HEK293 (cell line): ENCODE results near the gene YWHAG.

Experiments
- GLI4 ChIP-seq: fragments of 450-650 bp; formaldehyde crosslinking; IDR thresholded peaks from 2 replicates; pipeline ENCODE4 v1.5.1; 2016; ENCODE audit warnings: missing biosample characterization, missing genetic modification characterization
- KLF1 ChIP-seq: fragments of 450-650 bp; formaldehyde crosslinking; IDR thresholded peaks from 2 replicates; pipeline ENCODE4 v1.5.1; 2016; ENCODE audit warnings: missing biosample characterization, missing genetic modification characterization
- KLF16 ChIP-seq: fragments of 450-650 bp; formaldehyde crosslinking; IDR thresholded peaks from 2 replicates; pipeline ENCODE4 v1.5.1; 2017; ENCODE audit warnings: missing biosample characterization, missing genetic modification characterization
- KLF8 ChIP-seq: fragments of 450-650 bp; formaldehyde crosslinking; IDR thresholded peaks from 2 replicates; pipeline ENCODE4 v1.5.1; 2016; ENCODE audit warnings: missing biosample characterization, missing genetic modification characterization
- SP3 ChIP-seq: fragments of 450-650 bp; formaldehyde crosslinking; IDR thresholded peaks from 2 replicates; pipeline ENCODE4 v1.5.1; 2016; ENCODE audit warnings: missing biosample characterization, missing genetic modification characterization
- ZBTB26 ChIP-seq: fragments of 450-650 bp; formaldehyde crosslinking; optimal IDR thresholded peaks from 2 replicates; pipeline ENCODE3; 2016; ENCODE audit warnings: missing biosample characterization, mild to moderate bottlenecking, missing genetic modification characterization
- ZFHX2 ChIP-seq: fragments of 450-650 bp; formaldehyde crosslinking; conservative IDR thresholded peaks from 2 replicates; pipeline ENCODE4 v1.5.1; 2016; ENCODE audit warnings: missing biosample characterization, missing genetic modification characterization
- ZNF157 ChIP-seq: fragments of 450-650 bp; formaldehyde crosslinking; IDR thresholded peaks from 2 replicates; pipeline ENCODE4 v1.5.1; 2016; ENCODE audit warnings: missing biosample characterization, missing genetic modification characterization
- ZNF174 ChIP-seq: fragments of 450-650 bp; formaldehyde crosslinking; IDR thresholded peaks from 2 replicates; pipeline ENCODE4 v1.5.0; 2017; ENCODE audit warnings: missing biosample characterization, mild to moderate bottlenecking, missing genetic modification characterization
- ZNF214 ChIP-seq: fragments of 450-650 bp; formaldehyde crosslinking; IDR thresholded peaks from 2 replicates; pipeline ENCODE4 v1.5.1; 2017; ENCODE audit warnings: missing biosample characterization, mild to moderate bottlenecking, missing genetic modification characterization, borderline replicate concordance
- ZNF274 ChIP-seq, 2 experiments: fragments of 200-500 bp in 1 of 2; fragments of 450-650 bp in 1 of 2; sonication (Bioruptor generic) in 1 of 2; formaldehyde crosslinking in 1 of 2; IDR thresholded peaks; 2 replicates each; pipeline versions ENCODE4 v1.5.1 to v1.6.1; 2014 to 2016; ENCODE audit warnings: borderline replicate concordance in 1 of 2, inconsistent platforms in 1 of 2, low read length in 1 of 2, missing biosample characterization in 1 of 2, missing genetic modification characterization in 1 of 2
- ZNF324 ChIP-seq: fragments of 450-650 bp; formaldehyde crosslinking; IDR thresholded peaks from 2 replicates; pipeline ENCODE4 v1.5.1; 2016; ENCODE audit warnings: missing biosample characterization, missing genetic modification characterization
- ZNF391 ChIP-seq: fragments of 450-650 bp; formaldehyde crosslinking; IDR thresholded peaks from 2 replicates; pipeline ENCODE4 v1.5.1; 2016; ENCODE audit warnings: low read depth, missing biosample characterization, missing genetic modification characterization, borderline replicate concordance
- ZNF48 ChIP-seq: fragments of 450-650 bp; formaldehyde crosslinking; IDR thresholded peaks from 2 replicates; pipeline ENCODE4 v1.5.1; 2016; ENCODE audit warnings: missing biosample characterization, missing genetic modification characterization
- ZNF518A ChIP-seq: fragments of 450-650 bp; formaldehyde crosslinking; conservative IDR thresholded peaks from 2 replicates; pipeline ENCODE4 v1.5.1; 2016; ENCODE audit warnings: low read depth, missing biosample characterization, missing genetic modification characterization
- ZNF571 ChIP-seq: fragments of 450-650 bp; formaldehyde crosslinking; IDR thresholded peaks from 2 replicates; pipeline ENCODE4 v1.5.0; 2017; ENCODE audit warnings: missing biosample characterization, missing genetic modification characterization
- ZNF596 ChIP-seq: fragments of 450-650 bp; IDR thresholded peaks from 2 replicates; pipeline ENCODE4 v1.5.0; 2018; ENCODE audit warnings: missing biosample characterization, mild to moderate bottlenecking, missing genetic modification characterization, moderate library complexity
- ZNF600 ChIP-seq: fragments of 450-650 bp; formaldehyde crosslinking; IDR thresholded peaks from 2 replicates; pipeline ENCODE4 v1.5.1; 2016; ENCODE audit warnings: missing biosample characterization, missing genetic modification characterization
- ZNF701 ChIP-seq: fragments of 450-650 bp; formaldehyde crosslinking; IDR thresholded peaks from 2 replicates; pipeline ENCODE4 v1.5.1; 2016; ENCODE audit warnings: missing biosample characterization, missing genetic modification characterization
- ZNF747 ChIP-seq: fragments of 450-650 bp; formaldehyde crosslinking; IDR thresholded peaks from 2 replicates; pipeline ENCODE4 v1.5.1; 2016; ENCODE audit warnings: missing biosample characterization, missing genetic modification characterization
- ZNF785 ChIP-seq: fragments of 450-650 bp; formaldehyde crosslinking; IDR thresholded peaks from 2 replicates; pipeline ENCODE4 v1.5.1; 2016; ENCODE audit warnings: missing biosample characterization, missing genetic modification characterization
- ZXDB ChIP-seq: fragments of 450-650 bp; formaldehyde crosslinking; IDR thresholded peaks from 2 replicates; pipeline ENCODE4 v1.5.1; 2016; ENCODE audit warnings: missing biosample characterization, missing genetic modification characterization
- TF ChIP-seq, protein P1 (sequence below): fragments of 450-650 bp; formaldehyde crosslinking; IDR thresholded peaks from 2 replicates; pipeline ENCODE4 v1.5.1; 2016; ENCODE audit warnings: missing biosample characterization, missing genetic modification characterization
- TF ChIP-seq, protein P2 (sequence below): fragments of 450-650 bp; formaldehyde crosslinking; IDR thresholded peaks from 2 replicates; pipeline ENCODE4 v1.5.1; 2016; ENCODE audit warnings: missing biosample characterization, missing genetic modification characterization, low read depth
- TF ChIP-seq, protein P3 (sequence below): fragments of 450-650 bp; formaldehyde crosslinking; IDR thresholded peaks from 2 replicates; pipeline ENCODE4 v1.5.1; 2017; ENCODE audit warnings: missing biosample characterization, missing genetic modification characterization
- TF ChIP-seq, protein P4 (sequence below): fragments of 450-650 bp; formaldehyde crosslinking; IDR thresholded peaks from 2 replicates; pipeline ENCODE4 v1.5.1; 2016; ENCODE audit warnings: missing biosample characterization, missing genetic modification characterization, low read depth

Gene YWHAG

DNA sequence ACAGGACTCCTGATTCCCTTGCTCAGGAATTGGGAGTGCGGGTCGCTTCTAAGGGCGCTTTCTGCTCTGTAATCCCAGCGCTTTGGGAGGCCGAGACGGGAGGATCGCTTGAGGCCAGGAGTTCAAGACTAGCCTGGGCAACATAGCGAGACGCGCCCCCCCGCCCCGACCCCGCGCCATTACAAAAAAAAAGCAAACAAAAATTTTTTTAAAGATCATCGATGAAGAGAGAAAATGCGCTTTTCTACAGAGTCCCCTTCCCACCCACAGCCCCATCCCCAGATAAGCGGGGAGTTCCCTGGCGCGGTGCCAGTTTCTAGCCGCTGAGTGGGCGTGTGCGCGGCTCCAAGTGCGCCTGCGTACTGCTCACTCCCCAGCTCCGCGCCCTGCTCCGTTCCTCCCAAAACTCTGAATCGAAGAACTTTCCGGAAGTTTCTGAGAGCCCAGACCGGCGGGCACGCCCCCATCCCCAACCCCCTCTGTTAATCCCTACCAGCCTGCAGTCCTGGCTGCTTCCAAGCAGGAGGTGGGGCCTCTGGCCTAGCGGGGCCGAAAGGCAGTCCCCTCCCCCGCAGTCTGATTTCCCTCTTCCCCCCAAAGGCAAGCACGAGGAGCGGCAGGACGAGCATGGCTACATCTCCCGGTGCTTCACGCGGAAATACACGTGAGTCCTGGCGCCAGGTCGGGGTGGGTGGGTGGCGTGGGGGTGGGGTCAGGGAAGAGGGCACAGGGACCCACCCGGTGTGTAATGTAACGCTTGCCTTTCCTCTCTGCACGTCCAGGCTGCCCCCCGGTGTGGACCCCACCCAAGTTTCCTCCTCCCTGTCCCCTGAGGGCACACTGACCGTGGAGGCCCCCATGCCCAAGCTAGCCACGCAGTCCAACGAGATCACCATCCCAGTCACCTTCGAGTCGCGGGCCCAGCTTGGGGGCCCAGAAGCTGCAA, 55.3 kb downstream of the YWHAG start (continued):
- TF ChIP-seq ZNF518A (tag by site-specific recombination) (no peak), ZNF214 (tag by site-specific recombination) (no peak; the same call in 1 of the 2 replicates), ZNF391 (tag by site-specific recombination) (no peak), ZXDB (no peak), ZNF571 (no peak), ZNF785 (tag by site-specific recombination) (no peak), ZNF48 (no peak), GLI4 (no peak), KLF1 (tag by site-specific recombination) (no peak), ZNF157 (tag by site-specific recombination) (no peak), KLF8 (tag by site-specific recombination) (no peak), ZNF747 (tag by site-specific recombination) (no peak), ZBTB26 (no peak), ZFHX2 (peak; percentile 48), ZNF174 (tag by site-specific recombination) (no peak), SP3 (peak; percentile 29; the same call in 1 of the 2 replicates), KLF16 (tag by site-specific recombination) (no peak), ZNF596 (tag by site-specific recombination) (no peak), ZNF701 (tag by site-specific recombination) (no peak), ZNF274 (IDR thresholded peaks at IDR 0.05; ENCODE audit: low read length) (no peak), ZNF274 (tag by site-specific recombination; IDR thresholded peaks at IDR 0.05; ENCODE audit: borderline replicate concordance) (no peak), ZNF600 (tag by site-specific recombination) (0 out of 2 replicates have a peak, but pooled peaks have one; percentile 41), ZNF324 (tag by site-specific recombination) (no peak)
- TF ChIP-seq, protein P1, sequence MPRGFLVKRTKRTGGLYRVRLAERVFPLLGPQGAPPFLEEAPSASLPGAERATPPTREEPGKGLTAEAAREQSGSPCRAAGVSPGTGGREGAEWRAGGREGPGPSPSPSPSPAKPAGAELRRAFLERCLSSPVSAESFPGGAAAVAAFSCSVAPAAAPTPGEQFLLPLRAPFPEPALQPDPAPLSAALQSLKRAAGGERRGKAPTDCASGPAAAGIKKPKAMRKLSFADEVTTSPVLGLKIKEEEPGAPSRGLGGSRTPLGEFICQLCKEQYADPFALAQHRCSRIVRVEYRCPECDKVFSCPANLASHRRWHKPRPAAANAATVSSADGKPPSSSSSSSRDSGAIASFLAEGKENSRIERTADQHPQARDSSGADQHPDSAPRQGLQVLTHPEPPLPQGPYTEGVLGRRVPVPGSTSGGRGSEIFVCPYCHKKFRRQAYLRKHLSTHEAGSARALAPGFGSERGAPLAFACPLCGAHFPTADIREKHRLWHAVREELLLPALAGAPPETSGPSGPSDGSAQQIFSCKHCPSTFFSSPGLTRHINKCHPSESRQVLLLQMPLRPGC: no peak
- TF ChIP-seq, protein P2, sequence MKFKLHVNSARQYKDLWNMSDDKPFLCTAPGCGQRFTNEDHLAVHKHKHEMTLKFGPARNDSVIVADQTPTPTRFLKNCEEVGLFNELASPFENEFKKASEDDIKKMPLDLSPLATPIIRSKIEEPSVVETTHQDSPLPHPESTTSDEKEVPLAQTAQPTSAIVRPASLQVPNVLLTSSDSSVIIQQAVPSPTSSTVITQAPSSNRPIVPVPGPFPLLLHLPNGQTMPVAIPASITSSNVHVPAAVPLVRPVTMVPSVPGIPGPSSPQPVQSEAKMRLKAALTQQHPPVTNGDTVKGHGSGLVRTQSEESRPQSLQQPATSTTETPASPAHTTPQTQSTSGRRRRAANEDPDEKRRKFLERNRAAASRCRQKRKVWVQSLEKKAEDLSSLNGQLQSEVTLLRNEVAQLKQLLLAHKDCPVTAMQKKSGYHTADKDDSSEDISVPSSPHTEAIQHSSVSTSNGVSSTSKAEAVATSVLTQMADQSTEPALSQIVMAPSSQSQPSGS: no peak
- TF ChIP-seq, protein P3, sequence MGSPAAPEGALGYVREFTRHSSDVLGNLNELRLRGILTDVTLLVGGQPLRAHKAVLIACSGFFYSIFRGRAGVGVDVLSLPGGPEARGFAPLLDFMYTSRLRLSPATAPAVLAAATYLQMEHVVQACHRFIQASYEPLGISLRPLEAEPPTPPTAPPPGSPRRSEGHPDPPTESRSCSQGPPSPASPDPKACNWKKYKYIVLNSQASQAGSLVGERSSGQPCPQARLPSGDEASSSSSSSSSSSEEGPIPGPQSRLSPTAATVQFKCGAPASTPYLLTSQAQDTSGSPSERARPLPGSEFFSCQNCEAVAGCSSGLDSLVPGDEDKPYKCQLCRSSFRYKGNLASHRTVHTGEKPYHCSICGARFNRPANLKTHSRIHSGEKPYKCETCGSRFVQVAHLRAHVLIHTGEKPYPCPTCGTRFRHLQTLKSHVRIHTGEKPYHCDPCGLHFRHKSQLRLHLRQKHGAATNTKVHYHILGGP: no peak
- TF ChIP-seq, protein P4, sequence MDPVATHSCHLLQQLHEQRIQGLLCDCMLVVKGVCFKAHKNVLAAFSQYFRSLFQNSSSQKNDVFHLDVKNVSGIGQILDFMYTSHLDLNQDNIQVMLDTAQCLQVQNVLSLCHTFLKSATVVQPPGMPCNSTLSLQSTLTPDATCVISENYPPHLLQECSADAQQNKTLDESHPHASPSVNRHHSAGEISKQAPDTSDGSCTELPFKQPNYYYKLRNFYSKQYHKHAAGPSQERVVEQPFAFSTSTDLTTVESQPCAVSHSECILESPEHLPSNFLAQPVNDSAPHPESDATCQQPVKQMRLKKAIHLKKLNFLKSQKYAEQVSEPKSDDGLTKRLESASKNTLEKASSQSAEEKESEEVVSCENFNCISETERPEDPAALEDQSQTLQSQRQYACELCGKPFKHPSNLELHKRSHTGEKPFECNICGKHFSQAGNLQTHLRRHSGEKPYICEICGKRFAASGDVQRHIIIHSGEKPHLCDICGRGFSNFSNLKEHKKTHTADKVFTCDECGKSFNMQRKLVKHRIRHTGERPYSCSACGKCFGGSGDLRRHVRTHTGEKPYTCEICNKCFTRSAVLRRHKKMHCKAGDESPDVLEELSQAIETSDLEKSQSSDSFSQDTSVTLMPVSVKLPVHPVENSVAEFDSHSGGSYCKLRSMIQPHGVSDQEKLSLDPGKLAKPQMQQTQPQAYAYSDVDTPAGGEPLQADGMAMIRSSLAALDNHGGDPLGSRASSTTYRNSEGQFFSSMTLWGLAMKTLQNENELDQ (tag by site-specific recombination): no peak
